Stimulated activated CD8-positive, alpha-beta memory T cell treated with anti-CD3 and anti-CD28 coated beads, Interleukin-4, amount 100 ng/mL, for 24 hours (primary cell): ENCODE measurements around the gene SHD.
A peak's percentile ranks its signal among the peaks of the same experiment; 100 is the strongest.

Source experiments
- DNase-seq: peaks from one replicate; pipeline ENCODE4 v3.0.0-alpha.2; 2020; ENCODE audit warnings: low read depth

The SHD gene

GRCh38 chr19:4298810-4299550 is 19.9 kb downstream of the SHD start:
- DNase-seq: no peak

GRCh38 chr19:4300589-4300988 is 21.5 kb downstream of the SHD start:
- DNase-seq: no peak

- DNase-seq: no peak
These were observed 22.6 kb downstream of the SHD start for GRCh38 chr19:4301590-4302242.

GRCh38 chr19:4302243-4302640 is 23.2 kb downstream of the SHD start, which contains the start of gene TMIGD2:
TMIGD2 (minus strand) TSS chr19:4302389; CDS start chr19:4302385, 4 bp downstream.
- DNase-seq: no peak

GRCh38 chr19:4303819-4304537 is 24.9 kb downstream of the SHD start:
- no peak for DNase-seq

GRCh38 chr19:4304538-4305256 is 25.6 kb downstream of the SHD start, which contains the start of gene FSD1:
FSD1 (plus strand) TSS chr19:4304598; CDS start chr19:4304747, 149 bp downstream.
- peak; percentile 66 for DNase-seq

- DNase-seq: no peak
These were observed 26.2 kb downstream of the SHD start for GRCh38 chr19:4305257-4305612.

GRCh38 chr19:4305659-4306058 is 26.6 kb downstream of the SHD start:
- DNase-seq: no peak

GRCh38 chr19:4310247-4311121 is 31.4 kb downstream of the SHD start:
- DNase-seq: no peak

GRCh38 chr19:4313847-4314490 is 34.9 kb downstream of the SHD start:
- no peak for DNase-seq

- no peak for DNase-seq
These were observed 37.9 kb downstream of the SHD start for GRCh38 chr19:4316956-4317355.

GRCh38 chr19:4318460-4318859 is 39.4 kb downstream of the SHD start:
- no peak for DNase-seq

- no peak for DNase-seq
These were observed 40.1 kb downstream of the SHD start for GRCh38 chr19:4319067-4319718.

GRCh38 chr19:4320419-4320818 is 41.4 kb downstream of the SHD start:
- no peak for DNase-seq

GRCh38 chr19:4322942-4323665 is 44.0 kb downstream of the SHD start:
- DNase-seq: no peak

GRCh38 chr19:4323692-4324091 is 44.6 kb downstream of the SHD start:
- DNase-seq: no peak

- no peak for DNase-seq
These were observed 45.2 kb downstream of the SHD start for GRCh38 chr19:4324228-4324627.

- no peak for DNase-seq
These were observed 47.3 kb downstream of the SHD start for GRCh38 chr19:4326215-4326836.

GRCh38 chr19:4326837-4327251 is 47.8 kb downstream of the SHD start:
- no peak for DNase-seq
